Erythroblast (primary cell): ENCODE data around the gene CRABP2.

Experiments used
- GATA1 ChIP-seq: IDR thresholded peaks from 2 replicates; pipeline ENCODE4 v1.6.1; 2011; ENCODE audit warnings: low read depth, mild to moderate bottlenecking, control low read depth, low read length, moderate library complexity
- POLR2A ChIP-seq: IDR thresholded peaks from 2 replicates; pipeline ENCODE4 v1.6.1; 2011; ENCODE audit warnings: mild to moderate bottlenecking, low read length

DNA sequence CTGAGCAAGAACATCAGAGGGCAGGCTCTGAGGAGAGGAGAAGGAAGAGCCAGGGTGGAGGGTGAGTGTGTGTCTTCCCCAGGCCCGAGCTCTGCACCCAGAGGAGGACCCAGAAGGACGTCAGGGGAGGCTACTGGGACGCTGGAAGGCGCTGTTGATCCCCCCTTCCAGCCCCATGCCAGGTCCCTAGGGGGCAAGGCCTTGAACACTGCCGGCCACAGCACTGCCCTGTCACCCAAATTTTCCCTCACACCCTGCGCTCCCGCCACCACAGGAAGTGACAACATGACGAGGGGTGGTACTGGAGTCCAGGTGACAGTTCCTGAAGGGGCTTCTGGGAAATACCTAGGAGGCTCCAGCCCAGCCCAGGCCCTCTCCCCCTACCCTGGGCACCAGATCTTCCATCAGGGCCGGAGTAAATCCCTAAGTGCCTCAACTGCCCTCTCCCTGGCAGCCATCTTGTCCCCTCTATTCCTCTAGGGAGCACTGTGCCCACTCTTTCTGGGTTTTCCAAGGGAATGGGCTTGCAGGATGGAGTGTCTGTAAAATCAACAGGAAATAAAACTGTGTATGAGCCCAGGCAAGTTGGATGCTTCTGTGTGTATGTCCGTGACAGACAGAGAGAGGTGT, 46.3 kb downstream of the CRABP2 start:
- TF ChIP-seq POLR2A (no peak), GATA1 (no peak)
